Epithelial cell of proximal tubule (primary cell): ENCODE data around the gene MESP1. TPM values are rescaled to one million over a fixed set of nuclear protein-coding genes. Genes with fewer than 3 reads are reported as not detected.

Experiments used
- DNase-seq: peaks from one replicate; pipeline ENCODE4 v3.0.0-alpha.2; 2011; ENCODE audit warnings: low read depth
- H3K4me3 ChIP-seq: 2 replicates; pipeline ENCODE4 v1.5.1; 2011; ENCODE audit warnings: low read depth, mild to moderate bottlenecking, low read length
- total RNA-seq: library from RNA; depleted of rRNA; stranded (reverse); fragments of >200 nt; gene quantifications from 2 replicates; pipeline ENCODE4 v1.2.3, GENCODE V29; 2015
- TF ChIP-seq, protein P1 (sequence below): conservative IDR thresholded peaks from 2 replicates; pipeline ENCODE4 v1.5.1; 2012; ENCODE audit warnings: low read depth, mild to moderate bottlenecking, low read length

Gene MESP1
- total RNA-seq, 1 donor from 2014 or later, result 2.7 TPM

DNA sequence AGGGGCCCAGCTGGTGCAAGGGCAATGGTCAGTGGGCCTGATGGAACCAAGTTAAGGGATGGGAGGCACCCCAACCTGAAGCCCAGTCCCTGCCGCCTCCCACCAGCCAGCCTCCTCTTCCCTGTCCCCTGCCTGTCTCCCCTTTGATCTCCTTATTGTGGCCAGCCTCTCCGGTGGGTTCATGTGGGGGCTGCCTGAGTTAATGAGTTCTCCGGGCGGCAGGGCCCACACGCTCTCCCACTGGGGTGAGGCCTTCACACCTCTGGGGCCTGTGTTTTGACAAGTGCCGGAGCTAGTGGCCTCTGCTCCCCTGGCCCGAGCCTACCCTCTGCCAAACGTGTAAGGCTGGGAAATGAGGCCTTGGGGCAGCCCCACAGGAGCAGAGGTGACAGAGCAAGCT is 7.2 kb upstream of the MESP1 start:
- DNase-seq, result no peak
- TF ChIP-seq, protein P1, sequence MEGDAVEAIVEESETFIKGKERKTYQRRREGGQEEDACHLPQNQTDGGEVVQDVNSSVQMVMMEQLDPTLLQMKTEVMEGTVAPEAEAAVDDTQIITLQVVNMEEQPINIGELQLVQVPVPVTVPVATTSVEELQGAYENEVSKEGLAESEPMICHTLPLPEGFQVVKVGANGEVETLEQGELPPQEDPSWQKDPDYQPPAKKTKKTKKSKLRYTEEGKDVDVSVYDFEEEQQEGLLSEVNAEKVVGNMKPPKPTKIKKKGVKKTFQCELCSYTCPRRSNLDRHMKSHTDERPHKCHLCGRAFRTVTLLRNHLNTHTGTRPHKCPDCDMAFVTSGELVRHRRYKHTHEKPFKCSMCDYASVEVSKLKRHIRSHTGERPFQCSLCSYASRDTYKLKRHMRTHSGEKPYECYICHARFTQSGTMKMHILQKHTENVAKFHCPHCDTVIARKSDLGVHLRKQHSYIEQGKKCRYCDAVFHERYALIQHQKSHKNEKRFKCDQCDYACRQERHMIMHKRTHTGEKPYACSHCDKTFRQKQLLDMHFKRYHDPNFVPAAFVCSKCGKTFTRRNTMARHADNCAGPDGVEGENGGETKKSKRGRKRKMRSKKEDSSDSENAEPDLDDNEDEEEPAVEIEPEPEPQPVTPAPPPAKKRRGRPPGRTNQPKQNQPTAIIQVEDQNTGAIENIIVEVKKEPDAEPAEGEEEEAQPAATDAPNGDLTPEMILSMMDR, result no peak
- H3K4me3 ChIP-seq, result no peak overlapping the region

DNA sequence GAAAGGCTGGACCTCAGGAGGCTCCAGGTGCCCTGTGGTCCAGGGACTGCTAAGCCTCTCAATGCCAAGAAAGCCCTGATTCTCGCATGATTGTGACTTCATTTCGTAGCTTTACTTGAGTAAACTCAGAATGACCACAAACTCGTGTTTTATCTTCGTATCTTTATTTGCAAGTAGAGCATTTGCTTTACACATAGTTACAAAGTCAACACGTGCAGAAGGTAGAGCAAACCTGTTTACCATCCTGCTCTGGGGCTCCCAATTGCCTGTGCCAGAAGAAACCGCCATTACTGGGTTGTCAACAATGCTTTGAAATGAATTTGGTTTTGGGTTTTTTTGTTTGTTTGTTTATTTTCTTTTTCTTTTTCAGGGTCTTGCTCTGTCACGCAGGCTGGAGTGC is 5.8 kb upstream of the MESP1 start:
- DNase-seq, result no peak
- no peak overlapping the region for H3K4me3 ChIP-seq
- TF ChIP-seq, protein P1, result no peak

DNA sequence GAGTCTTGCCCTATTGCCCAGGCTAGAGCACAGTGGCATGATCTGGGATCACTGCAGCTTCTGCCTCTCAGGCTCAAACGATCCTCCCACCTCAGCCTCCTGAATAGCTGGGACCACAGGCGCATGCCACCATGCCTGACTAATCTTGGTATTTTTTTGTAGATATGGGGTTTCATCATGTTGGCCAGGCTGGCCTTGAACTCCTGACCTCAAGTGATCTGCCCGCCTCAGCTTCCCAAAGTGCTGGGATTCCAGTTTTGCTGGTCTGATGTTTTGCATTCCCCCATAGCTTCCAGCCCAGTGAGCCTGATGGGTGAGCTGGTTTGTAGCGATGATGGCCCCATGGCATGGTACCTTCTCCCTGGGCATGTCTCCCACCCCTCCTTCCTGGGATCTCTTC is 4.7 kb upstream of the MESP1 start:
- TF ChIP-seq, protein P1, result no peak
- DNase-seq, result no peak
- H3K4me3 ChIP-seq, result no peak overlapping the region

DNA sequence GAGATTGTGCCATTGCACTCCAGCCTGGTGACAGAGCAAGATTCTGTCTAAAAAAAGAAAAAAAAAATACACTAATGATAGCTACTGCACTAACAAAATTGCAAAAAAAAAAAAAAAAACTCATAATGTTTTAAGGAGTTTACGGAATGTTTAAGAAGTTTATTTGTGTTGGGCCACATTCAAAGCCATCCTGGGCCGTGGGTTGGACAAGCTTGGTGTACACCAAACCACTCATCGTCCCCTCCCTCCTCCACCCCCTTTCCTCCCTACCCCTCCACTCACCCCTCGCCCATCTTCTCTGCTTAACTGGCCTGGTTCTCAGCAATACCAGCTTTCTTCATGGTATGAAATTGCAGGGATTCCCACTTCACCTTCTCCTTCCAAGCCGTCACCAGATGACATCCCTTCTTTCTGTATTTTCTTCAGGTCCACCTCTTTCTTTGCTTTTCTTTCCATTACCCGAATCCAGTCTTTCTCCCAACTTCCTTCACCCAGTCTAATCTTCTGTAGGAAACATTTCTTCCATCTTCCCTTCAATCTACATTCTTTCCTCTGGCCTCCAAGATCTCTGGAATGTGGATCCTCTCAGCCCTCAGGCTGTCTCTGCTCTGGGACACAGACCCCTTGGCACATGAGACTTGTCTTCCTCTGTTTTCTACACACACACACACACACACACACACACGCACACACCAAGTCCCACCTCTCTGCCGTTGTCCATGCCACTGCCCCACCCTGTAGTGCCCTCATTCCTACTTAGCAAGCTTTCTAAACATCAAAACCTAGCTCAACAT is 3.5 kb upstream of the MESP1 start:
- no peak for DNase-seq
- H3K4me3 ChIP-seq, result no peak overlapping the region
- TF ChIP-seq, protein P1, result no peak

DNA sequence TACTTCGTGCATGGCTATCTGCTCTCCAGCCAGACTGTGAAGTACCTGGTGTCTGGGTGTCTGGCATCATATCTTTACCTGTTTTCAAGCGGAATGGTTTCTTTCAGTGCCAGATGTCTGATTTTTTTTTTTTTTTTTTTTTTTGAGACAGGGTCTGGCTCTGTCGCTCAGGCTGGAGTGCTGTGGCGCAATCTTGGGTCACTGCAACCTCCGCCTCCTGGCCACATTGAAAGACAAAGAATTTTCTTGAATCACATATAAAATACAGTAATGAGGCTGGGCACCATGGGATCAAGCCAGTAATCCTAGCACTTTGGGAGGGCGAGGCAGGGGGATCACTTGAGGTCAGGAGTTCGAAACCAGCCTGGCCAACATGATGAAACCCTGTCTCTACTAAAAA is 2.8 kb upstream of the MESP1 start:
- TF ChIP-seq, protein P1, result no peak

DNA sequence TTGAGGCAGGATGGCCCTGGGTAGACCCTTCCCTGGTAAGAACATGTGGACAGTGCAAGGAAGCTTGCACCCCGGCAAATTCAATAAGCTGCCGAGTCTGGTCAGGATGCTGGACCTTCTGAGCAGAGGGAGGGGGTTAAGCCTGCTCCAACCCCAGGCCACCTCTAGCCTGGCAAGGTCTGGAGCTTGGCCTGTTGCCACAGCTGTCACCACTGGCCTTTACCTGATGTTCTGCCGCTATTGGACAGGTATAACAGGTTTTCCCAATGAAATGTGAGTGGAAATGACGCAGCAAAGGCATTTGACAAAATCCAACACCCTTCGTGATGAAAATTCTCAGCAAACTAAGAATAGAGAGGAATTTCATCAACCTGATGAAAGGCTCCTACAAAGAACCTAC is 699 bp upstream of the MESP1 start:
- H3K4me3 ChIP-seq, result no peak overlapping the region
- TF ChIP-seq, protein P1, result no peak
- no peak for DNase-seq

More for the DNA sequence above, 2.8 kb upstream of the MESP1 start:
- no peak for DNase-seq
- H3K4me3 ChIP-seq, result no peak overlapping the region
